T-helper 22 cell (primary cell): Measurements from ENCODE around the gene SLC17A9.

Experiments
- DNase-seq: peaks from one replicate; pipeline ENCODE4 v3.0.0-alpha.2; 2020; ENCODE audit warnings: low read depth

SLC17A9 gene

DNA sequence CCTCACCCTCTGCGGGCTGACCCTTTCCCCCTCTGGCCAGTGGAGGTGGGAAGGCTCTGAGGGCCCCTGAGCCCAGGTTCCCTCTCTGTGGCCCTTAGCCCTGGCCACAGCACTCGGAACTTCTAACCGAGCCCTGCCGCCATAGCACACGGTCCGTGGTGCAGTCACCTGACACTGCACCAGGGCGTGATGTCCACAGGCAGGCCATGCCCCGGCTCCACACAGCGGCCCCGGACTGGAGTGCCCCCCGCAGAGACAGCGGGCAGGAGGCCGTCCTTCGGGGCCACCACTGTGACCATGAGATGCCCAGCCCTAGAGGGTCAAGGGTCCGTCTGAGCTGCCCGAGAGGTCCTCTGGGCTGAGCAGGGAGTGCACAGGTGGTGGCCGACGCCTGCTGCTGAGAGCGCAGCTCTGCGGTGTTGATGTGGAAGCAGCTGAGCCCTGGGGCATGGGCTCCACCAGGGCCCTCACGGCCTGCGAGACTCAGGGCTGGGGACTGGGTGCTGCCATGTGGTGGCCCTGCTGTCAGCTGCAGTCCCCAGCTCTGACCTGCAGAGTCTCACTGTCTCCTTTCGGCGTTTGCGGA is 65.4 kb downstream of the SLC17A9 start:
- DNase-seq, result no peak
